Measurements from ENCODE around the gene OPN1SW.

OPN1SW gene

GRCh38 chr7:128775744-128776474 is at the start of gene OPN1SW:
OPN1SW (minus strand) TSS chr7:128775794; CDS start chr7:128775781, 13 bp downstream.
- DNase-seq: no peak

- no peak for DNase-seq
Measured at GRCh38 chr7:128821724-128822123, 46.1 kb upstream of the OPN1SW start.

- DNase-seq: no peak
Measured at GRCh38 chr7:128818694-128819093, 43.1 kb upstream of the OPN1SW start.

- no peak for DNase-seq
Measured at GRCh38 chr7:128815289-128815942, 39.8 kb upstream of the OPN1SW start.

- no peak for DNase-seq
Measured at GRCh38 chr7:128814499-128814898, 38.9 kb upstream of the OPN1SW start.

GRCh38 chr7:128812514-128813168 is 37.0 kb upstream of the OPN1SW start:
- DNase-seq: no peak

GRCh38 chr7:128811631-128812430 is 36.2 kb upstream of the OPN1SW start:
- no peak for DNase-seq

- DNase-seq: no peak
Measured at GRCh38 chr7:128810997-128811396, 35.4 kb upstream of the OPN1SW start.

GRCh38 chr7:128810473-128810872 is 34.9 kb upstream of the OPN1SW start:
- DNase-seq: no peak

GRCh38 chr7:128809363-128809762 is 33.8 kb upstream of the OPN1SW start:
- DNase-seq: no peak

- no peak for DNase-seq
Measured at GRCh38 chr7:128807191-128807590, 31.6 kb upstream of the OPN1SW start.

GRCh38 chr7:128805225-128805624 is 29.6 kb upstream of the OPN1SW start:
- DNase-seq: no peak

- DNase-seq: no peak
Measured at GRCh38 chr7:128804484-128804883, 28.9 kb upstream of the OPN1SW start.

GRCh38 chr7:128801667-128802418 is 26.2 kb upstream of the OPN1SW start:
- DNase-seq: no peak

- DNase-seq: no peak
Measured at GRCh38 chr7:128801003-128801402, 25.4 kb upstream of the OPN1SW start.

GRCh38 chr7:128800567-128800966 is 25.0 kb upstream of the OPN1SW start:
- DNase-seq: no peak

GRCh38 chr7:128799451-128799850 is 23.9 kb upstream of the OPN1SW start:
- no peak for DNase-seq

- no peak for DNase-seq
Measured at GRCh38 chr7:128796327-128796726, 20.7 kb upstream of the OPN1SW start.

GRCh38 chr7:128795129-128795528 is 19.5 kb upstream of the OPN1SW start:
- no peak for DNase-seq

GRCh38 chr7:128794436-128794835 is 18.8 kb upstream of the OPN1SW start:
- no peak for DNase-seq

GRCh38 chr7:128794020-128794419 is 18.4 kb upstream of the OPN1SW start:
- DNase-seq: peak in 1 of 2 experiments; percentile 38

- no peak for DNase-seq
Measured at GRCh38 chr7:128793181-128793547, 17.6 kb upstream of the OPN1SW start.

All from activated T-cell treated with anti-CD3 and anti-CD28 coated beads, Interleukin-2, amount 50 U/mL, for 48 hours (primary cell).